Measurements from ENCODE around the gene STOX2. TPM values are rescaled to one million over a fixed set of nuclear protein-coding genes. Genes with fewer than 3 reads are reported as not detected.

STOX2 gene
- total RNA-seq, 2 donors from 2014 or later: 18.5 to 25.8 TPM

DNA sequence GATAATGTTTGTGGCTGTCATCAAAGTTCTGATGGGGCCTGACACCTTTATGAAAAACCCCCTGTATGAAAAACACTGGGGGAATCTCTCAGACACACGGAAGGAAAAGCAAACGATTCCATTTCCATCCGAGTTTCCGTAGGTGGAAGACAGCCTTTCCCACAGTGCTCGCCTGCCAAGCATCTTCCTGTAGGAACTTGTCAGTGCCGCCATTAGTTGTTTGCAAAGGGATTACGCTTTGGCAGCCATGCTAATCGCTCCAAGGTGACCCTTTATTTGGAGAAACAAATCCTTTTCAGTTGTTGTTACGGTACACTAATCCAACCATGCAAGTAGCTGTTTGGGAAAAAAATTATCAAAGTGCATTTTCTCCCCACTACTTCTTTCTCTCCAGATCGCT, 44.4 kb upstream of the STOX2 start:
- Histone ChIP-seq H3K27ac (no peak overlapping the region), H3K4me3 (no peak overlapping the region), H3K36me3 (no peaks in the 10 kb centered on the region), H3K9me3 (no peaks in the 10 kb centered on the region), H3K27me3 (no peaks in the 10 kb centered on the region), H3K4me1 (no peaks in the 10 kb centered on the region)
- DNase-seq (ENCODE audit: low spot score): no peak
- TF ChIP-seq, protein P1, sequence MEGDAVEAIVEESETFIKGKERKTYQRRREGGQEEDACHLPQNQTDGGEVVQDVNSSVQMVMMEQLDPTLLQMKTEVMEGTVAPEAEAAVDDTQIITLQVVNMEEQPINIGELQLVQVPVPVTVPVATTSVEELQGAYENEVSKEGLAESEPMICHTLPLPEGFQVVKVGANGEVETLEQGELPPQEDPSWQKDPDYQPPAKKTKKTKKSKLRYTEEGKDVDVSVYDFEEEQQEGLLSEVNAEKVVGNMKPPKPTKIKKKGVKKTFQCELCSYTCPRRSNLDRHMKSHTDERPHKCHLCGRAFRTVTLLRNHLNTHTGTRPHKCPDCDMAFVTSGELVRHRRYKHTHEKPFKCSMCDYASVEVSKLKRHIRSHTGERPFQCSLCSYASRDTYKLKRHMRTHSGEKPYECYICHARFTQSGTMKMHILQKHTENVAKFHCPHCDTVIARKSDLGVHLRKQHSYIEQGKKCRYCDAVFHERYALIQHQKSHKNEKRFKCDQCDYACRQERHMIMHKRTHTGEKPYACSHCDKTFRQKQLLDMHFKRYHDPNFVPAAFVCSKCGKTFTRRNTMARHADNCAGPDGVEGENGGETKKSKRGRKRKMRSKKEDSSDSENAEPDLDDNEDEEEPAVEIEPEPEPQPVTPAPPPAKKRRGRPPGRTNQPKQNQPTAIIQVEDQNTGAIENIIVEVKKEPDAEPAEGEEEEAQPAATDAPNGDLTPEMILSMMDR (IDR thresholded peaks at IDR 0.05): no peak

DNA sequence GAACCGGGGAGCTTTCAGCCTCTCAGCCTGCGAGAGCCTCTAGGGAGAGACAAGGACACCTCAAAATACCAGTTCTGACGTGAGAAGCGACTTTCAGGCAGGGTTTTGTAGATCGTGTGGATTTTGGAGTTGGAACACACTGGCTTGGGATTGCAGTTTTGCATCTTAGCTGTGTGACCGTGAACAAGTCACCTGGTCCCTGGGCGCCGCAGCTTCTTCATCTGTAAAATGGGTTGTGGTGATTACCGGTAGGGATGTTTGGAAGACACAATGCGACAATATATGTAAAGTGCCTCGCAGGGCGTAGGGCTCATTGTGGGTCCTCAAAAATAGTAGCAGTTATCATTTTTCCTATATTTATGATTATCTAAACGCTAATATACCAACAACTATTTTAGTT, 43.7 kb upstream of the STOX2 start:
- no peak for DNase-seq (ENCODE audit: low spot score)
- no peaks in the 10 kb centered on the region for H3K36me3 ChIP-seq
- no peak overlapping the region for H3K27ac ChIP-seq
- no peaks in the 10 kb centered on the region for H3K27me3 ChIP-seq
- H3K4me3 ChIP-seq: no peak overlapping the region
- no peaks in the 10 kb centered on the region for H3K9me3 ChIP-seq
- H3K4me1 ChIP-seq: no peaks in the 10 kb centered on the region
- TF ChIP-seq, protein P1 (IDR thresholded peaks at IDR 0.05): no peak

DNA sequence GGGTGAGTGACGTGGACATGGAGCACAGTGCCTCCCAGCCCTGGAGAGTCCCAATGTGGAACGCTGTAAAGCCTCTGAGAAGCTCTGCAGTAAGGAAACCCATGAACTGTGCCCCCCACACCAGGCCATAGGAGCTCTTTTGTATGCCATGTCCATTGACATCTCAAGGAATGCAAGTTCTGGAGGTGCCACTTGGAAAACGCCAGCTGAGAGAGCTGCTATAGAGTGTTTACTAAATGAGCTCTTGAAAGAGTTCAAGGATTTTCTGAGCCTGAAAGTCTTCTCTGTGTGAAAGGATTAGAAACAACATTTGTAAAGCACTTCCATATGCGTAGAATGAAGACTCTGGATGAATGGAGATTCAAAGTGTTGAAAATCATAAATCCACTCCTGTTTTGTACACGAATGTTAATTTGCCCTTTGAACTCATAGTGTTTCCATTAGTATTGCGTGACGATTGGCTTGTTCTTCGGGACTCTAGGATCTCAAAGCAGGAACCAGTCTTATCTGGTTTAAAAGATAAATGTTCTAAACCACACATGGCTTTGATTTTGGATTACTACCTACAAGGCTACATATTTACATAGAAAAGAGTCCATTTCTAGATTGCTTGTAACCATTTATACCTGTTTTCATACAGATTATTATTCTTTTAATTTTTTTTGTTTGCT, 41.8 kb upstream of the STOX2 start:
- Histone ChIP-seq H3K36me3 (no peaks in the 10 kb centered on the region), H3K4me3 (no peak overlapping the region), H3K27me3 (no peaks in the 10 kb centered on the region), H3K4me1 (no peaks in the 10 kb centered on the region), H3K9me3 (no peaks in the 10 kb centered on the region), H3K27ac (no peak overlapping the region)
- no peak for DNase-seq (ENCODE audit: low spot score)
- TF ChIP-seq, protein P1 (IDR thresholded peaks at IDR 0.05): no peak

DNA sequence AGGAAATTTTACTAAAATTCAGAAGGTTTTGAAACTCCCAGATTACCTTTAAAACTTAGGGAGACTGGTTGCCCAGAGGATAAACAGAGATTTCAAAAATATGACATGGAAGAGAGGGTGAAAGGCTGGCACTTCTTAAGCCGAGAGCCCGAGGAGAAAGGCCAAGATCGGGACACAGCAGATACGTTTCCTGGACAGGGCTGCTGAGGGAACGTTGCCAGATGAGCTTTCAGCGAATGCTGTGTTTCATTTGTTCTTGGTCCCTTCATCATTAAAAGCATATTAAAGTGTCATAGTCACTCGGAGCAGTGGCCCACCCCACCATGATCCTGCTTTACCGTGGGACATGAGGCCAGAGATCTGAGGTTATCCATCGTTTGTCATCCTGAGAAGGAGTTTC, 37.9 kb upstream of the STOX2 start:
- no peak for DNase-seq (ENCODE audit: low spot score)

DNA sequence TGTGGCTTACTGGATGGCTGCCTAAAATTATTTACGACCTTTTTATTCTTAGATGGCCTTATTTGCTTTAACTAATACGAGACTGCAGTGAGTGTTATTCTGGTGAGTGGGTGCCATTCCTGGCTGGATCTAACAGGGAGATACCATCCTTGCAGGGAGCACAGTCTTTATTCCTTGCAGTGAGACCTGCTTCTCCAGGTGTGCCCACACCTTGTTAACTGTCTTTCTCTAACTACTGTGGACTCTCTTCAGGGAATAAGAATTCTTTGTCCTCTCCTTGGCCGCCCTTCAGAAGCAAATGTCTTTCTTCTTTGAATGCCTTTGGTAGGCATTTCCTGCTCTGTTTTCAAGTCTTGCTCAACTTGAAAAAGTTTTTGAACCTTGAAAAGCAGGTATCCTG, 34.1 kb upstream of the STOX2 start:
- Histone ChIP-seq H3K27me3 (no peaks in the 10 kb centered on the region), H3K9me3 (no peaks in the 10 kb centered on the region), H3K36me3 (no peaks in the 10 kb centered on the region), H3K27ac (no peak overlapping the region), H3K4me3 (no peak overlapping the region), H3K4me1 (peaks cover 0 to 13% of the 10 kb centered on the region in 2 donors)
- no peak for DNase-seq (ENCODE audit: low spot score)
- TF ChIP-seq, protein P1 (IDR thresholded peaks at IDR 0.05): no peak

More for the DNA sequence above, 37.9 kb upstream of the STOX2 start:
- Histone ChIP-seq H3K4me3 (no peak overlapping the region), H3K36me3 (no peaks in the 10 kb centered on the region), H3K27ac (no peak overlapping the region), H3K27me3 (no peaks in the 10 kb centered on the region), H3K4me1 (peaks cover 0 to 7% of the 10 kb centered on the region in 2 donors), H3K9me3 (no peaks in the 10 kb centered on the region)
- TF ChIP-seq, protein P1 (IDR thresholded peaks at IDR 0.05): no peak

DNA sequence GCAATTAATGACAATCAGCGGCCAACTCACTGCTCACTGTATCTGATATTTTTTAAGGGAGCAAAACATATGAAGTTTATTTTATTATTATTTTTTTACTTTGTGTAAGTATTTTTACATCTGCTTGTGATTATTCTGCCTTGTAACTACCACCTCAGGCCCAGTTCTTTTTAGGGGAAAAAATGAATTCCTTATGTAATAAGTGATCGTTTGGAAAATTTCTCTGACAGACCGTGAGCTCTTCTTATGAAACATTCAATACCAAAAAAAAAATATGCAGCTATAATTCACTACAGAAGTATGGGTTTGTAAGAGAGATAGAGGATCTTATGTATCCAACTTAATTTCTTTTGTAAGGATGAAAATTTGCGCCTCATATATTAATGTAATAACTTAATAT, 33.5 kb upstream of the STOX2 start:
- no peaks in the 10 kb centered on the region for H3K36me3 ChIP-seq
- peak overlapping the region in 1 of 2 donors; percentile 41 for H3K27ac ChIP-seq
- no peaks in the 10 kb centered on the region for H3K27me3 ChIP-seq
- no peak overlapping the region for H3K4me3 ChIP-seq
- DNase-seq (ENCODE audit: low spot score): no peak
- TF ChIP-seq, protein P1 (IDR thresholded peaks at IDR 0.05): no peak
- no peaks in the 10 kb centered on the region for H3K9me3 ChIP-seq
- H3K4me1 ChIP-seq: peaks cover 0 to 18% of the 10 kb centered on the region in 2 donors
